GM19240 (cell line): ENCODE measurements around the gene PCDHGB1.
"Not testable (repeated sequence)": the region's sequence is repeated elsewhere in the genome, so short reads cannot be mapped to it uniquely, and the experiment has no call there.

Experiments
- DNase-seq: peaks from one replicate; pipeline ENCODE4 v3.0.0; 2011; ENCODE audit warnings: low spot score; ENCODE audit not compliant: insufficient read length

PCDHGB1 gene

DNA sequence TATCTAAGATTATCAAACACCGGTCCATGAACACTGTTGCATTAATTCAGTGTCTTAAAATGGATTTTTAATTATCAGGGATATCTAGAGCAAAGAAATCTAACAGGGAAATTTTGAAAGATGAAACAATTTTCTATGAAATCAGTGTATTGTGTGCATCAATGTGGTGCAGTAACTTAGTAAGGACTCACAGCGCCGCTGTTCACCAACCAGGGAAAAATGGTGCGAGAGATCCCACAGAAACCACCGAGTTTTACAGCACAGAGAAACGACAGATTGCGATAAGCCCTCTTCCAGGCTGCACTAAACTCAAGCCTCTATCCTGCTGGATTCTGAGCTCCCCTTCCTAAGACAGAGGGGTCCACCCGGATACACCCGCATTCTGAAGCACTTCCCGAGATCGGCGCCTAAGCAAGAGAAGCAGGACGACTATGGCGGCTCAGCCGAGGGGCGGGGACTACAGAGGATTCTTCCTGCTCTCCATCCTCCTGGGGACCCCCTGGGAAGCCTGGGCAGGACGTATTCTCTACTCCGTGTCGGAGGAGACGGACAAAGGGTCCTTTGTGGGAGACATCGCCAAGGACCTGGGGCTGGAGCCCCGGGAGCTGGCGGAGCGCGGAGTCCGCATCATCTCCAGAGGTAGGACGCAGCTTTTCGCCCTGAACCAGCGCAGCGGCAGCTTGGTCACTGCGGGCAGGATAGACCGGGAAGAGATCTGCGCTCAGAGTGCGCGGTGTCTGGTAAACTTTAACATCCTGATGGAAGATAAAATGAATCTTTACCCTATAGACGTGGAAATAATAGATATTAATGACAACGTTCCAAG, 32.8 kb downstream of the PCDHGB1 start, which contains the start of gene PCDHGA7:
Gene PCDHGA7 (plus strand): TSS at position 274 of the 826 bp plus-strand sequence. CDS start 158 bp downstream, at position 432.
- no peak for DNase-seq

DNA sequence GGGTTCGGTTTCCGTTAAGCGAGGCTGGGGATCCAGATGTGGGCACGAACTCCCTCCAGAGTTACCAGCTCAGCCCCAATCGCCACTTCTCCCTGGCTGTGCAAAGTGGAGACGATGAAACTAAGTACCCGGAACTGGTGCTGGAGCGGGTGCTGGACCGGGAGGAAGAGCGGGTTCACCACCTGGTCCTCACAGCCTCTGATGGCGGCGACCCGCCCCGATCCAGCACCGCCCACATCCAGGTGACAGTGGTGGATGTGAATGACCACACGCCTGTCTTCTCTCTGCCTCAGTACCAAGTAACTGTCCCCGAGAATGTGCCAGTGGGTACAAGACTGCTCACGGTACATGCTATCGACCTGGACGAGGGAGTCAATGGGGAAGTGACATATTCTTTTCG, 33.4 kb downstream of the PCDHGB1 start:
- DNase-seq, result no peak

DNA sequence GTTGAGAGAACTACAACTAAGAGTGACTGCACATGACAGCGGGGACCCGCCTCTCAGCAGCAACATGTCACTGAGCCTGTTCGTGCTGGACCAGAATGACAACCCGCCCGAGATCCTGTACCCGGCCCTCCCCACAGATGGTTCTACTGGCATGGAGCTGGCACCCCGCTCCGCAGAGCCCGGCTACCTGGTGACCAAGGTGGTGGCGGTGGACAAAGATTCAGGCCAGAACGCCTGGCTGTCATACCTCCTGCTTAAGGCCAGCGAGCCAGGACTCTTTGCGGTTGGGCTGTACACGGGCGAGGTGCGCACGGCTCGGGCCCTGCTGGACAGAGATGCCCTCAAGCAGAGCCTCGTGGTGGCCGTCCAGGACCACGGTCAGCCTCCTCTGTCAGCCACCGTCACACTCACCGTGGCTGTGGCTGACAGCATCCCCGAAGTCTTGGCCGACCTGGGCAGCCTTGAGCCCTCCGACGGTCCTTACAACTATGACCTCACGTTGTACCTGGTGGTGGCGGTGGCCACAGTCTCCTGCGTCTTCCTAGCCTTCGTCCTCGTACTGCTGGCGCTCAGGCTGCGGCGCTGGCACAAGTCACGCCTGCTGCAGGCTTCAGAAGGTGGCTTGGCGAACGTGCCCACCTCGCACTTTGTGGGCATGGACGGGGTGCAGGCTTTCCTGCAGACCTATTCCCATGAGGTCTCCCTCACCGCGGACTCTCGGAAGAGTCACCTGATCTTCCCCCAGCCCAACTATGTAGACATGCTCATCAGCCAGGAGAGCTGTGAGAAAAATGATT, 34.8 kb downstream of the PCDHGB1 start:
- DNase-seq, result no peak

DNA sequence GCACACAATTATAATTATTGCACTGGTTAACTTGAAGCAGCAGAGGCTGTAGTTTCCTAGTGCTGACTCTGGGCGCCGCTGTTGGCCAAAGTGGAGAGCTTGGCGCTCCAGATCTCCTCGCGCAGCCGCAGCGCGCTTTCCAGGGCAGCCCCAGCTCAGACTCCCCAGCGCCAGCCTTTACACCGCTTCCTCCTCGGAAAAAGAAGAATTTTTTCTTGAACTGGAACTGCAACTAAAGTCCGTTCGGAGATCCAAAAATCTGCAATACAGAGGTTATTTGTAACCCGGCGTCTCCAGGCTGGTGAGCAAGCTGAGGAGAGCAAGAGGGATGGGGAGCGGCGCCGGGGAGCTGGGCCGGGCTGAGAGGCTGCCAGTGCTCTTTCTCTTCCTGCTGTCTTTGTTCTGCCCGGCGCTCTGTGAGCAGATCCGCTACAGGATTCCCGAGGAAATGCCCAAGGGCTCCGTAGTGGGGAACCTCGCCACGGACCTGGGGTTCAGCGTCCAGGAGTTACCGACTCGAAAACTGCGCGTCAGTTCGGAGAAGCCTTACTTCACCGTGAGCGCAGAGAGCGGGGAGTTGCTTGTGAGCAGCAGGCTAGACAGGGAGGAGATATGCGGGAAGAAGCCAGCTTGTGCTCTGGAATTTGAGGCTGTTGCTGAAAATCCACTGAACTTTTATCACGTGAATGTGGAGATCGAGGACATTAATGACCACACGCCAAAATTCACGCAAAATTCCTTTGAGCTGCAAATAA, 37.8 kb downstream of the PCDHGB1 start, which contains the start of gene PCDHGB4:
Gene PCDHGB4 (plus strand): TSS at position 142 of the 755 bp plus-strand sequence. CDS start 187 bp downstream, at position 329.
- not testable (repeated sequence) for DNase-seq

DNA sequence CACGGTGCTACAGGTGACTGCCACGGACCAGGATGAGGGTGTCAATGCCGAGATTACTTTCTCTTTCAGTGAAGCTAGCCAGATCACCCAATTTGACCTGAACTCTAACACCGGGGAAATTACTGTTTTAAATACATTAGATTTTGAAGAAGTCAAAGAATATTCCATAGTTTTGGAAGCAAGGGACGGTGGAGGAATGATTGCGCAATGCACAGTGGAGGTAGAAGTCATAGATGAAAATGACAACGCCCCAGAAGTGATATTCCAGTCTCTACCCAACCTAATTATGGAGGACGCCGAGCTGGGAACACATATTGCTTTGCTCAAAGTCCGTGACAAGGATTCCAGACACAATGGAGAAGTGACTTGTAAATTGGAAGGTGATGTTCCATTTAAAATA, 38.8 kb downstream of the PCDHGB1 start:
- DNase-seq, result no peak

DNA sequence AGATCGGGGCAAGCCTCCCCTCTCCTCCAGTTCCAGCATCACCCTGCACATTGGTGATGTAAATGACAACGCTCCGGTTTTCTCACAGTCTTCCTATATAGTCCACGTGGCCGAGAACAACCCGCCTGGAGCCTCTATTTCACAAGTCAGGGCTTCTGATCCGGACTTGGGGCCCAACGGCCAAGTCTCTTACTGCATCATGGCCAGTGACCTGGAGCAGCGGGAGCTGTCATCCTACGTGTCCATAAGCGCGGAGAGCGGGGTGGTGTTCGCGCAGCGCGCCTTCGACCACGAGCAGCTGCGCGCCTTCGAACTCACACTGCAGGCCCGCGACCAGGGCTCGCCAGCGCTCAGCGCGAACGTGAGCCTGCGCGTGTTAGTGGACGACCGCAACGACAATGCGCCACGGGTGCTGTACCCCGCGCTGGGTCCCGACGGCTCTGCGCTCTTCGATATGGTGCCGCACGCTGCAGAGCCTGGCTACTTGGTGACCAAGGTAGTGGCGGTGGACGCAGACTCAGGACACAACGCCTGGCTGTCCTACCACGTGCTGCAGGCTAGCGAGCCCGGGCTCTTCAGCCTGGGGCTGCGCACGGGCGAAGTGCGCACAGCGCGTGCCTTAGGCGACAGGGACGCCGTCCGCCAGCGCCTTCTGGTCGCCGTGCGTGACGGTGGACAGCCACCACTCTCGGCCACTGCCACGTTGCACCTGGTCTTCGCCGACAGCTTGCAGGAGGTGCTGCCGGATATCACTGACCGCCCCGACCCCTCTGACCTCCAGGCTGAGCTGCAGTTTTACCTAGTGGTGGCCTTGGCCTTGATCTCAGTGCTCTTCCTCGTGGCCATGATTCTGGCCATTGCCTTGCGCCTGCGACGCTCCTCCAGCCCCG, 39.5 kb downstream of the PCDHGB1 start:
- no peak for DNase-seq

DNA sequence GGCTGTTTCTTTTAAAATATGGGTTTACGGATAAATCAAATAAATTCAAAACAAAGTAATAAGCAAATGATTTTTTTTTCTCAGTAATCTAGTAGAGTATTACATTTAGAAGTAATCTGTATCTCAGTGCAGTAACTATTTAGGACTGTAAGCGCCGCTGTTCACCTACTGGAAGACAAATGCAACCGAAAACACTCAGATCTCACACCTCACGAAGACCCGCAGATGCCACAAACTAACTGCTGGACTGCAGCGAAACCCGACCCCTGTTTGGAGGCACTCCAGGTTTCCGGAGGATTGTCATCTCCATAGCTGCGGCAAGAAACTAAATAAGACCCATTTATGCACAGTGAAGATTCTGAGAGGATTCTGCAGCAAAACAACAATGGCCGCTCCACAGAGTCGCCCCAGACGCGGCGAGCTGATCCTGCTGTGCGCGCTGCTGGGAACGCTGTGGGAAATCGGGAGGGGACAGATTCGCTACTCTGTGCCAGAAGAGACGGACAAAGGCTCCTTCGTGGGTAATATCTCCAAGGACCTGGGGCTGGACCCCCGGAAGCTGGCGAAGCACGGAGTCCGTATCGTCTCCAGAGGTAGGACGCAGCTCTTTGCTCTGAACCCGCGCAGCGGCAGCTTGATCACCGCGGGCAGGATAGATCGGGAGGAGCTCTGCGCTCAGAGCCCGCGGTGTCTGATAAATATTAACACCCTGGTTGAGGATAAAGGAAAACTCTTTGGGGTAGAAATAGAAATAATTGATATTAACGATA, 42.7 kb downstream of the PCDHGB1 start, which contains the start of gene PCDHGA8:
Gene PCDHGA8 (plus strand): TSS at position 205 of the 770 bp plus-strand sequence. CDS start 181 bp downstream, at position 386.
- DNase-seq, result no peak

DNA sequence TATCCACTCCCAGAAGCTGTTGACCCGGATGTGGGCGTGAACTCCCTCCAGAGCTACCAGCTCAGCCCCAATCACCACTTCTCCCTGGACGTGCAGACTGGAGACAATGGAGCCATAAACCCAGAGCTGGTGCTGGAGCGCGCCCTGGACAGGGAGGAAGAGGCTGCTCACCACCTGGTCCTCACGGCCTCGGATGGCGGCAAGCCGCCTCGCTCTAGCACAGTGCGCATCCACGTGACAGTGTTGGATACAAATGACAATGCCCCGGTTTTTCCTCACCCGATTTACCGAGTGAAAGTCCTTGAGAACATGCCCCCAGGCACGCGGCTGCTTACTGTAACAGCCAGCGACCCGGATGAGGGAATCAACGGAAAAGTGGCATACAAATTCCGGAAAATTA, 43.4 kb downstream of the PCDHGB1 start:
- no peak for DNase-seq

DNA sequence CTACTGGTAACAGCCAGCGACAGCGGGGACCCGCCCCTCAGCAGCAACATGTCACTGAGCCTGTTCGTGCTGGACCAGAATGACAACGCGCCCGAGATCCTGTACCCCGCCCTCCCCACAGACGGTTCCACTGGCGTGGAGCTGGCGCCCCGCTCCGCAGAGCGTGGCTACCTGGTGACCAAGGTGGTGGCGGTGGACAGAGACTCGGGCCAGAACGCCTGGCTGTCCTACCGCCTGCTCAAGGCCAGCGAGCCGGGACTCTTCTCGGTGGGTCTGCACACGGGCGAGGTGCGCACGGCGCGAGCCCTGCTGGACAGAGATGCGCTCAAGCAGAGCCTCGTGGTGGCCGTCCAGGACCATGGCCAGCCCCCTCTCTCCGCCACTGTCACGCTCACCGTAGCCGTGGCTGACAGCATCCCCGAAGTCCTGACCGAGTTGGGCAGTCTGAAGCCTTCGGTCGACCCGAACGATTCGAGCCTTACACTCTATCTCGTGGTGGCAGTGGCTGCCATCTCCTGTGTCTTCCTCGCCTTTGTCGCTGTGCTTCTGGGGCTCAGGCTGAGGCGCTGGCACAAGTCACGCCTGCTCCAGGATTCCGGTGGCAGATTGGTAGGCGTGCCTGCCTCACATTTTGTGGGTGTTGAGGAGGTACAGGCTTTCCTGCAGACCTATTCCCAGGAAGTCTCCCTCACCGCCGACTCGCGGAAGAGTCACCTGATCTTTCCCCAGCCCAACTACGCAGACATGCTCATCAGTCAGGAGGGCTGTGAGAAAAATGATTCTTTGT, 44.7 kb downstream of the PCDHGB1 start:
- not testable (repeated sequence) for DNase-seq

DNA sequence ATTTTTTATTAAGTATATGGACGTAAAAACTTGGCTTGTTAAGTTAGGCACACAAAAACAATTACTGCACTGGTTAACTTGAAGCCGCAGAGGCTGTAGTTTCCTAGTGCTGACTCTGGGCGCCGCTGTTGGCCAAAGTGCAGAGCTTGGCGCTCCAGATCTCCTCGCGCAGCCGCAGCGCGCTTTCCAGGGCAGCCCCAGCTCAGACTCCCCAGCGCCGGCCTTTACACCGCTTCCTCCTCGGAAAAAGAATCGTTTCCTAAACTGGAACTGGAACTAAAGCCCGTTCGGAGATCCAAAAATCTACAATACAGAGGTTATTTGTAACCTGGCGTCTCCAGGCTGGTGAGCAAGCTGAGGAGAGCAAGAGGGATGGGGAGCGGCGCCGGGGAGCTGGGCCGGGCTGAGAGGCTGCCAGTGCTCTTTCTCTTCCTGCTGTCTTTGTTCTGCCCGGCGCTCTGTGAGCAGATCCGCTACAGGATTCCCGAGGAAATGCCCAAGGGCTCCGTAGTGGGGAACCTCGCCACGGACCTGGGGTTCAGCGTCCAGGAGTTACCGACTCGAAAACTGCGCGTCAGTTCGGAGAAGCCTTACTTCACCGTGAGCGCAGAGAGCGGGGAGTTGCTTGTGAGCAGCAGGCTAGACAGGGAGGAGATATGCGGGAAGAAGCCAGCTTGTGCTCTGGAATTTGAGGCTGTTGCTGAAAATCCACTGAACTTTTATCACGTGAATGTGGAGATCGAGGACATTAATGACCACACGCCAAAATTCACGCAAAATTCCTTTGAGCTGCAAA, 48.1 kb downstream of the PCDHGB1 start, which contains the start of gene PCDHGB5:
Gene PCDHGB5 (plus strand): TSS at position 192 of the 796 bp plus-strand sequence. CDS start 181 bp downstream, at position 373.
- not testable (repeated sequence) for DNase-seq

DNA sequence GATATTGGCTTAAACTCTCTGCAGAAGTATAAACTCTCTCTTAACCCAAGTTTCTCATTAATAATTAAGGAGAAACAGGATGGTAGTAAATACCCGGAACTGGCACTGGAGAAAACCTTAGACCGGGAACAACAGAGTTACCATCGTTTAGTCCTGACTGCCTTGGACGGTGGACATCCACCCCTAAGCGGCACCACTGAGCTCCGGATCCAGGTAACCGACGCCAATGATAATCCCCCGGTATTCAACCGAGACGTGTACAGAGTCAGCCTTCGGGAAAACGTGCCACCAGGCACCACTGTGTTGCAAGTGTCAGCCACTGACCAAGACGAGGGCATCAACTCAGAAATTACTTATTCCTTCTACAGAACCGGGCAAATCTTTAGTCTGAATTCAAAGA, 48.7 kb downstream of the PCDHGB1 start:
- no peak for DNase-seq

DNA sequence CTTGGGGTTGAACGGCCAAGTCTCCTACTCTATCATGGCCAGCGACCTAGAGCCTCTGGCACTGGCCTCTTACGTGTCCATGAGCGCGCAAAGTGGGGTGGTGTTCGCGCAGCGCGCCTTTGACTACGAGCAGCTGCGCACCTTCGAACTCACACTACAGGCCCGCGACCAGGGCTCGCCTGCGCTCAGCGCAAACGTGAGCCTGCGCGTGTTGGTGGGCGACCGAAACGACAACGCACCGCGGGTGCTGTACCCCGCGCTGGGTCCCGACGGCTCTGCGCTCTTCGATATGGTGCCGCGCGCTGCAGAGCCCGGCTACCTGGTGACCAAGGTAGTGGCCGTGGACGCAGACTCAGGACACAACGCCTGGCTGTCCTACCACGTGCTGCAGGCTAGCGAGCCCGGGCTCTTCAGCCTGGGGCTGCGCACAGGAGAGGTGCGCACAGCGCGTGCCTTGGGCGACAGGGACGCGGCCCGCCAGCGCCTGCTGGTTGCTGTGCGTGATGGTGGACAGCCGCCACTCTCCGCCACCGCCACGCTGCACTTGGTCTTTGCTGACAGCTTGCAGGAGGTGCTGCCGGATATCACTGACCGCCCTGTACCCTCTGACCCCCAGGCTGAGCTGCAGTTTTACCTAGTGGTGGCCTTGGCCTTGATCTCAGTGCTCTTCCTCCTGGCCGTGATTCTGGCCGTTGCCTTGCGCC, 49.8 kb downstream of the PCDHGB1 start:
- DNase-seq, result no peak
